RCC 7860 (cell line): Measurements from ENCODE around the gene TPP1.
A peak's percentile ranks its signal among the peaks of the same experiment; 100 is the strongest.

Experiments
- DNase-seq: peaks from one replicate; pipeline ENCODE4 v3.0.0-alpha.2; 2015; ENCODE audit warnings: low spot score
- FAIRE-seq: peaks from 2 replicates; lab custom pipeline; 2012; peaks lifted over from hg19 to GRCh38; lab: Jason Lieb, UNC

The TPP1 gene

DNA sequence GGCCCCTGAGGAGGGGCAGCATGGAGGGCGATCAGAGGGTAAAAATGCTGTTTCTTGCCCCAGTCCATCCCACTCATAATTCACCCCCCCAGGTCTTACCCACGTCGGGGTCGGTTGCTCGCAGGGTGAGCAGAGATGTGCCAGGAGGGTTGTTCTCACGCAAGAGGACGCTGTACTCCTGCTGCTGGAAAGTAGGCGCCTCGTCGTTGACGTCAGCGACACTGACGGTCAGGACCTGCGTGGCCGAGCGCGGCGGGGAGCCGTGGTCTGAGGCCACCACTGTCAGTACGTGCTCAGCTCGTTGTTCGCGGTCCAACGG is 10.3 kb upstream of the TPP1 start:
- FAIRE-seq, result no peak
- DNase-seq, result no peak

- DNase-seq, result no peak
- FAIRE-seq, result no peak
Measured at GRCh38 chr11:6628526-6628925, 9.3 kb upstream of the TPP1 start.

- no peak for DNase-seq
Measured at GRCh38 chr11:6627762-6628241, 8.6 kb upstream of the TPP1 start.

DNA sequence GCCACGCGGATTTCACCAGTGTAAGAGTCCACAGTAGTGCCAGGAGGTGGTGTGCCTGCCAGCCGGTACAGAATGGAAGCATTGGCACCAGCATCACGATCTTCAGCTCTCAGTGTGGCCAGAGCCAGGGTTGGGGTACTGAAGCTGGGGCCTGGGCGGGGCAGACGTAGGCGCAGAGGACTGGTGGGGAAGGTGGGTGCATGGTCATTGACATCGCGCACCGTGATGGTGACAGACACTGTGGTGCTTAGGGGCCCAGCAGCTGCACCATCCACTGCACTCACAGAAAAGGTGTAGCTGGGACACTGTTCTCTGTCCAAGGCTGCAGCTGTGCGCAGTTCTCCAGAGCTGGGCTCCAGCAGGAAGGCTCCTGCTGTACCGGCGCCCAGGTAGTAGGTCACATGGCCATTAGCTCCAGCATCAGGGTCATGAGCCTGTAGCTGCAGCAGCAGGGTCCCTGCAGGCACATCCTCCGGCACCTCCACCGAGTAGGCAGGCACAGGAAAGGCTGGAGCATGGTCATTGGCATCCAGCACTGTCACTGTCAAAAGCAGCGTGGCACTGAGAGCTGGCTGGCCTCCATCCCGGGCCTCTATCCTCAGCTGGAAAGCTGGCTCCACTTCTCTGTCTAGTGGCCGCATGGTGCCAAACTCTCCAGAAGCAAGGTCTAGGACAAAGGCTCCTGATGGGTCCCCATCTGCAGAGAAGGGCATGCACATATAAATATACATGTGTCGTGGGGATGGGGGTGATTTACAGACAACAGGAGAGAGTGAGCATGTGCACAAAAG is 7.9 kb upstream of the TPP1 start:
- no peak for DNase-seq
- no peak for FAIRE-seq

More at GRCh38 chr11:6627762-6628241, 8.6 kb upstream of the TPP1 start:
- no peak for FAIRE-seq

DNA sequence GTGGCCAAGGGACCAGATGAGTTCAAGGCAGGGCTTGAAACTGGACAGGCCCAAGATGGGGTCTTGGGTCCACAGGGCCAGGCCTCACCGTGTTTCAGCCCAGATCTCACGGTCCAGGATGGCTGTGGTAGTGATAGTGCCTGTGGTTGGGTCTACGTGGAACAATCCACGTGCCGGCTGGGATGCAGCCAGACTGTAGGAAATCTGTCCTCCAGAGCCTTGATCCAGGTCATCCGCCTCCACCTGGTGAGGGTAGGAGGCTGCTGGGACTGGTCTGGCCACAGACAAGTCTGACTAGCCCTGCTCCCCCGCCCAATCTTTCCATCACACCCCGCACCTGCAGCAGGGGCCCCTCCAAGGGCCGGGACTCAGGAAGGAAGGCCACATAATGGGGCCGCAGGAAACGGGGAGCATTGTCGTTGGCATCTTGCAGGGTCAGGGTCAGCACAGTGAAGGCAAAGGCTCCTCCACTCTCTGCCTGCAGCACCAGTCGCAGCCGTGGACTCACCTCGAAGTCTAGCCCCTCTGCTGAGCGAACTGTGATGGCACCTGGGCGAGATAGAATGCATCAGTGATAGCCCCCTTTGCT is 6.7 kb upstream of the TPP1 start:
- FAIRE-seq (no peak), DNase-seq (no peak)

DNA sequence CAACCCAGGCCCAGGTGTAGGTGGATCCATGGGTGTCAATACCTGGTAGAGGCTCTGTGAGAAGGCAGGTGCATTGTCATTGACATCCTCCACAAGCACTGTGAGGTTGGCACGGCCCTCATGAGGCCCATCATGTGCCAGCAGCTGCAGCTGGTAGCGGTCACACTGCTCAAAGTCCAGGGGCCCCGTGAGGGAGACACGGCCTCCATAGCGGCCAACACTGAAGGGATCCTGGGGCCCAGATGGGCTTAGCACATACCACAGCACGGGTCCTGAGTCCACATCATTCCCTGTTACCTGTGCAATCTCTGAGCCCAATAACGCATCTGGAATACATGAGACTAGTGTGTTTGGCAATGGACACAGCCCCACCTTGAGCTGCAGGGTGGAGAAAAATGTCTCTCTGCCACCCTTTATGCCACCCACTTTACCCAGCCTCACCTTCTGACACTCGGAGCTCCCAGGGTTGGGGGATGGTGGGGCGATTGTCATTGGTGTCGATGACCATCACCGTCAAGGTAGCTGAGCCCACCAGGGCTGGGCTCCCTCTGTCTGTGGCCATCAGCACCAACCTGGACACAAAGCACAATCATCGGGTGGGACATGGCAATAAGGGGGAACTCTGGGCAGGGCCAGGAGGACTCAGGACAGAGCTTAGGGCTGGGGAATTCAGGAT is 6.1 kb upstream of the TPP1 start:
- no peak for FAIRE-seq
- no peak for DNase-seq

- no peak for FAIRE-seq
- no peak for DNase-seq
Measured at GRCh38 chr11:6623391-6624363, 4.5 kb upstream of the TPP1 start.

DNA sequence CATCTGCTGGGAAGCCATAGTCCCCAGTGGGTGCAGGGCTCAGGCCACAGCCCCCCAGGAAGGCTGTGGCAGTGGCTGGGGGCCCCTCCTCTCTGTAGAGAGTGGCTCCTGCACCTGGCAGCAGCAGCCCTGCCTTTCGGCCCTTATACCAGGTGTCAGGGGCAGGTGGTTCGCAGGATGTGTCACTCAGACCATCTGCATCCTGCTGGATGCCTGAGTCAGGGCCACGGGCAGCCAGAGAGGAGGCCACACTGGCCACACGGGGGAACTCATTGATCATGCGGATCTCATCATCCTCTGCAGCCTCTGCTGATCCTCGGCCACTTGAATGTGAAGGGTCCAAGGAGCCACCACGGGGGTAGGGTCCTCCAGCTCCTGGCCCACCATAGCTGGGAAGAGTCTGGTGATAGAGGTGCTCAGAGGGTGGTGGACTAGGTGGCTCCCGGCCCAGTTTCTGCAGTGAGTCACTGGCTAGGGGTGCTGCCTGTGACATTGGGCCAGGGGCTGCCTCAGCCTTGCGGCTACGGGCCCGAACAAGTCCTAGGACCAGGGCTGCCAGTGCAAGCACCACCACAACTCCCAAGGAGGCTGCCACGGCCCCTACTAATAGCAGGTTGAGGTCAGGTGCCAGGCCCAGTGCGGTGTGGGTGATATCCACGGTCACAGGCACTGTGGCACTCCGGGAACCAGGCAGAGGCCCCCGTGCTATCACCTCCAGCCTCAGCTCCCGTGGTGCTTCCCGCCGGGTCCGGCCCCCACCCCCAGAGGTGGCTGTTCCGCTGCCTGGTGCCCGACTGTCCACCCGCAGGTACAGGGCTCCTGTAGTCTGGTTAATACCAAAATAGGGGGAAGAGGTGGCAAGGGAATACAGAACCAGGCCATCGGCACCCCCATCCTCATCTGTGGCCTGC is 3.3 kb upstream of the TPP1 start:
- DNase-seq, result no peak
- FAIRE-seq, result no peak

- no peak for FAIRE-seq
Measured at GRCh38 chr11:6621711-6622211, 2.5 kb upstream of the TPP1 start.

GRCh38 chr11:6620636-6621035 is 1.4 kb upstream of the TPP1 start:
- FAIRE-seq (no peak), DNase-seq (no peak)

More at GRCh38 chr11:6621711-6622211, 2.5 kb upstream of the TPP1 start:
- no peak for DNase-seq

DNA sequence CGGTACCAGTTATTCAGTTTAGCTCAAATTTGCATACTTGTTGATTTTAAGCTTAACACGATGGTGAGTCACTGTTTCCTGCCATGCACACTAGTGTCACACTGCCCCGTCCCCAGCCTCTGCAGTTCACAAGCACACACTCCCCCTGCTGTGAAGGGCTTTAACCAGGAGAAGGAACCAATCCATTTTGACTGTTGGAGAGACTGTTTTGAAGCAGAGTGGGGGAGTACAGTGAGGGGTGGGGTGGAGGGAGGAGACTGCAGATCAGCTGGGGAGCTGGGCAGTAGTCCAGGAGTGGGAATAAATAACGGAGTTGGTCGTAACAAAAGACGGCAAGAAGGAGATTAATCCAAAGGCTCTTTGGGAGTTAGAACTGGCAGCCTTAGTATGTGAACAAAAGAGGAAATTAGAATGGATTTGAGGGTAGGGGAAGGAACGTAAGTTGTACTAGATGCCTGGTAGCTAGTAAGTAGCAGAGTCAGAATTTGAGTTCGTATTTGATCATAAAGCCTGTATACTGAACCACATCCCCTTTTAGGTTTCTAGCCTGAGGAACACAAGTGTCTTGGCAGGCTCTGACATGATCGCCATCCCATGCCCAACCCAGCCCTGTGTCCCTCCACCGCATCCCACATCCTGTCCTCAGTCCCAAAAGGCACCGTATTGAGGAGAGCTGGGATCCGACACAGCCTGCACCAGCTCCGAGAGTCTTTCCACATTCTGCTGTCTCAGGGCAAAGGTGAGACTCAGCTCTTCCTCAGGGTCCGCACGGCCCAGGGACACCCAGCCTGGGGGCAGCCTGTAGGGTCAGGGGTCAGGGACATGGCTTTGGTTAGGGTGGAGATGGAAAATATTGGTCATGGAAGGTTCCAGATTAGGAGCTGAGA is 862 bp downstream of the TPP1 start:
- DNase-seq, result peak; percentile 39
- no peak for FAIRE-seq

DNA sequence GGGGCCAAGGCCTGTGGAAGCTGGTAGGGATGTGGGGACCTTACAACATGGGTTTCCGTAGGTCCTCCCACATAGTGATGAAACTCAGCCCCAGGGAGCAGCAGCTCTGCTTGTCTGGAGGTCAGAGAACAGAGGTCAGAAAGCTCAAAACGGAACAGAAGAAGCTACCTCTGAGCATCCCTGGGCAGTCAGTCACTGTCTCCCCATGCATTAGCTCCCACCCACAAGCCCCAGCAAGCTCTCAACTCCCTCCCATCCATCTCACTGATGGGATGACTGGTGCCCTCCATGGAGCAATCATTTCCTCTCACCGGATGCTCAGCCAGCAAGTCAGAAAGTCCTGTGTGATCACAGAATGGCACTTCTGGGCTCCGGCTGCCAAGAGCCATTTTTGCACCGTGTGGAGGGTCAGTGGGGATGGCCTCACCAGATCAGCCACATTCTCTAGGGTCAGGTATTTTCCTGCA is 1.9 kb downstream of the TPP1 start:
- FAIRE-seq, result no peak
- DNase-seq, result no peak

- FAIRE-seq (no peak), DNase-seq (no peak)
Measured at GRCh38 chr11:6616596-6617250, 2.5 kb downstream of the TPP1 start.

DNA sequence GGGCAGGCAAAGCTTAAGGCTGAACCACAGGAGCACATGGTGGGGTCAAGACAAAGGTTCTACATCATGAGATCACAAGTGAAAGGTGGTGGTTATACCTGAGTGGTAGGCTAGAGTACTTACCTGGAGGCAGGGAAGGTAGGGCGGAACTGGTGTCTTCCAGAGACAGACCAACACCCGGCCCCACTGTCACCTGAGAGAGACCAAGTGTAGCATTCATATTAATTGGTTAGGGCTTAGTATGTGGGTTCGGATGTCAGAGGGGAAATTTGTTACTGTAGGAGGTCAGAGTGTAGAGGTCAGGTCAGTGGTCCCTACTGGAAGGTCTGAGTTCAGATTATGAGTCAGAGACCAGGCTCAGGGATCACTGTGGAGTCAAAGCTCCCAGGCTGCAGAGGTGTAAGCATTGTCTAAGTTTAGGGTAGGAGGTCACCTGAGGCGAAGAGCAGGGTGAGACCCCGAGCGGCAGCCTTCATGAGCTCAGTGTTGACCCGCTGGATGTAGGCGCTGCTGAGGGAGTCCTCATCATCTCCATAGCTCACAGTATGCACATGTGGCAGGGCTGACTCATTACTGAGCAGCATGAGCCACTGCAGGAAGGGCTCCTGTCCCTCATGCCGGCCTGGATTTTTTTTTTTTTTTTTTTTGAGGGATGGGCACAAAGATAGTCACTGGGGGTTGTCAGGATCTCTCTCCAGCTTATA is 3.2 kb downstream of the TPP1 start:
- DNase-seq (no peak), FAIRE-seq (no peak)

GRCh38 chr11:6615046-6615445 is 4.2 kb downstream of the TPP1 start:
- FAIRE-seq, result no peak

DNA sequence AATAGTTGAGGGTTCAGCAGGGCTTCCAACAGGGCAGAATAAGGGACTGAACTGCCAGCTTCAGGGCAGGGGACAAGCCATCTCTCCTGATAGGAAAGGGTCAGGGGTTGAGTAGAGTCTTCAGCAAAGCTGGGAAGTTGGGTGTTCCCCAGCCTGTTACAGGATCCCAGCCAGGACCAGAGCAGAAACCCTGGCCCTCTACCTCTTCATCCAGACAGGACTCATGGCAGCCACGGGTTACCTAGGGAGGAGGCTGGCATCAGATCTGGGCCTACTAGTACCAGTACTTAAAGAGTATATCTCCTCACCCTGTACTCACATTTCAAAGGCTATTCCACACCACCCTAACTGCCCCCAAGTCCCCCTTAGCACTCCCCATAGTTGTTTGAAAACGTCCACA is 4.8 kb downstream of the TPP1 start:
- no peak for DNase-seq
- no peak for FAIRE-seq

More at GRCh38 chr11:6615046-6615445, 4.2 kb downstream of the TPP1 start:
- DNase-seq, result no peak

DNA sequence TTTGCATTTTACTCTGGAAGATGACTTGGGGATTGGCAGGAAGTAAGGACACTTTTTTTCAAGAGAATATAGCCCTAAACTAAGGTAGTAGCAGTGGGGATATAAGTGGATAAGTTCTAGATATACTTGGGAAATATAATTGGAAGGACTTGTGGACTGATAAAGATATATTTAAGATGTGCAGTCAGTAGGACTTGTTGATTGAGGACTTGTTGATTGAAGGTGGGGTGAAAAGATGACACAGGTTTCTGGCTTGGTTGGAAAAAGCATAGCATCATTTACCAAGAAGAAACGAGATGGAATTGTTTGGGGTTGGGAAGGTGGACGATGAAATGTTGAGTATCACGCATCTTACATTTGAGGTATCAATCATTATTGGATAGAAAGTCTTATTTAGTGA is 5.7 kb downstream of the TPP1 start:
- no peak for FAIRE-seq
- no peak for DNase-seq
